GM12891 (cell line): ENCODE data around the gene KLHL30.

ENCODE experiments used
- POLR2A ChIP-seq: IDR thresholded peaks from 2 replicates; pipeline ENCODE4 v1.6.1; 2011; ENCODE audit warnings: low read depth, low read length, control low read depth
- POLR2AphosphoS5 ChIP-seq: IDR thresholded peaks from 2 replicates; pipeline ENCODE4 v1.6.1; 2011; ENCODE audit warnings: low read depth, low read length, control low read depth
- TAF1 ChIP-seq: IDR thresholded peaks from 2 replicates; pipeline ENCODE4 v1.6.1; 2011; ENCODE audit warnings: low read depth, low read length, control low read depth

GRCh38 chr2:238114851-238115660, 23.4 kb upstream of the KLHL30 start:
- TF ChIP-seq POLR2A (no peak), TAF1 (no peak), POLR2AphosphoS5 (no peak)
